ENCODE measurements around the gene ARSH.

DNA sequence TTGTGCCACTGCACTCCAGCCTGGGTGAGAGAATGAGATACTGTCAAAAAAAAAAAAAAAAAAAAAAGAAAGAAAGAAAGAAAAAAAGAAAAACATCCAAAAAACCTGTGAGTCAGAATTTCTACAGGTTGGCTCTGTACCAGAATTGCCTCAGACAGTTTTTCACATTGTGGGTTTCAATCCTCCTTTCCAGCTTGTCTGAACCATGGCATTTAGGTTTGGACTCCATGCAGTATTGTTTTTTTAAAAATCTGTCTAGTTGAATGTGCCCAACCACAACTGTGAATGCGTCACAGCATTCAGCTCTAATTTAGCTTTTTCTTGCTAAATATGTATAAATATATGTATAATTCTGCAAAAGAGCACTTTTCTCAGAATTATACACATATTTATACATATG lies 31.4 kb upstream of the ARSH start:
- TF ChIP-seq ELF4 (IDR thresholded peaks at IDR 0.05), result no peak
- no peak for TF ChIP-seq SP1 (IDR thresholded peaks at IDR 0.05)
- no peak for TF ChIP-seq SUZ12 (IDR thresholded peaks at IDR 0.05)
- no peak for TF ChIP-seq L3MBTL2 (conservative IDR thresholded peaks at IDR 0.05)
- TF ChIP-seq FOXK2 (IDR thresholded peaks at IDR 0.05), result no peak
